ENCODE measurements around the gene RC3H2.

Gene RC3H2

DNA sequence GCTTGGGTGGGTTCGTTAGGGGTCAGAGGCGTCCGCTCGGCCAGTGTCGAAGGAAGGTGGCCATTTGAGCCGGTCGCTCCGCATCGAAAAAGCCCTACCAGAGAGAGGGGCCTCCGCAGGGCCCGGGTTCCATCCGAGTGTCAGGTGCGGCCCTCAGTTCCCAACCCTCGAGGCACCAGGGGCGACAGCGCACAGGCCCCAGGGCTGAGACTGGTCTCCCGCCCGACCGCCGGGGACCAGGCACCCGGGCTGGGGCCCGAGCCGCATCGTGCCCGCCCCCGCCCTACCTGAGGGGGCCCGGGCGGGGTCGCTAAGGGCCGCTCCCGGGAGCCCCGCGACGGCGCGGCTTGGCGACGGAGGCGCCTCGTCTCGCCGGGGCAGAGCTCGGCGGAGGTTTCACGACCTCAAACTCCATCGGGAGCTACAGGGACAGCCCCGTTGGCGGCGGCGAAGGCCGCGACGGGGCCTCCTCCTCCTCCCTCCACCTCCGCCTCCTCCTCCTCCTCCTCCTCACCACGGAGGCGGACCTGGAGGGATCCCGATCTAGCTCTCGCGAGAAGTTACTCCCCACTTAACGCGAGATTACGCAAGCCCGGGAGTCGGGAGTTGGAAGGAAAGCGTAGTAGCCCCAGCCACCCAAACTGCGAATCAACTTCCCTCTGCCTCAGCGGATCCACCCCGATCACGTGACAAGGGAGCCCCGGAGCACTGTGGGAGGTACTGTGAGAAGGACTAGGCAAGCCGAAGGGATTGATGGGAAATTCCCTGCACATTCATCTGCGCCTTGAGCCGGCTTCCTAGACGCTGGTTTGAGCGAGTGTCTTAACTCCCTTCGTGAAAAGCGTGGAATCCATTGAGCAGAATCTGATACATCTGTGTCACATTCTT, at the start of gene RC3H2 (continued):
- no peak for TF ChIP-seq ZNF560 (tag by site-specific recombination; IDR thresholded peaks at IDR 0.05; ENCODE audit: borderline replicate concordance)
- TF ChIP-seq ZNF354C (tag by site-specific recombination; IDR thresholded peaks at IDR 0.05; ENCODE audit: borderline replicate concordance, low read depth), result no peak
- peak; percentile 48 for TF ChIP-seq SP7 (tag by site-specific recombination; IDR thresholded peaks at IDR 0.05)
- TF ChIP-seq, protein P1, sequence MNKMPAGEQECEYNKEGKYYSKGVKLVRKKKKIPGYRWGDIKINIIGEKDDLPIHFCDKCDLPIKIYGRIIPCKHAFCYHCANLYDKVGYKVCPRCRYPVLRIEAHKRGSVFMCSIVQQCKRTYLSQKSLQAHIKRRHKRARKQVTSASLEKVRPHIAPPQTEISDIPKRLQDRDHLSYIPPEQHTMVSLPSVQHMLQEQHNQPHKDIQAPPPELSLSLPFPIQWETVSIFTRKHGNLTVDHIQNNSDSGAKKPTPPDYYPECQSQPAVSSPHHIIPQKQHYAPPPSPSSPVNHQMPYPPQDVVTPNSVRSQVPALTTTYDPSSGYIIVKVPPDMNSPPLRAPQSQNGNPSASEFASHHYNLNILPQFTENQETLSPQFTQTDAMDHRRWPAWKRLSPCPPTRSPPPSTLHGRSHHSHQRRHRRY (tag by site-specific recombination; IDR thresholded peaks at IDR 0.05), result no peak
- no peak for TF ChIP-seq ZNF350 (tag by site-specific recombination; IDR thresholded peaks at IDR 0.05)
- TF ChIP-seq SETDB1 (IDR thresholded peaks at IDR 0.05; ENCODE audit: insufficient read length, low read length), result no peak
- no peak for TF ChIP-seq ZNF175 (tag by site-specific recombination; IDR thresholded peaks at IDR 0.05)
- no peak for TF ChIP-seq FEZF1 (tag by site-specific recombination; IDR thresholded peaks at IDR 0.05)
- TF ChIP-seq, protein P2, sequence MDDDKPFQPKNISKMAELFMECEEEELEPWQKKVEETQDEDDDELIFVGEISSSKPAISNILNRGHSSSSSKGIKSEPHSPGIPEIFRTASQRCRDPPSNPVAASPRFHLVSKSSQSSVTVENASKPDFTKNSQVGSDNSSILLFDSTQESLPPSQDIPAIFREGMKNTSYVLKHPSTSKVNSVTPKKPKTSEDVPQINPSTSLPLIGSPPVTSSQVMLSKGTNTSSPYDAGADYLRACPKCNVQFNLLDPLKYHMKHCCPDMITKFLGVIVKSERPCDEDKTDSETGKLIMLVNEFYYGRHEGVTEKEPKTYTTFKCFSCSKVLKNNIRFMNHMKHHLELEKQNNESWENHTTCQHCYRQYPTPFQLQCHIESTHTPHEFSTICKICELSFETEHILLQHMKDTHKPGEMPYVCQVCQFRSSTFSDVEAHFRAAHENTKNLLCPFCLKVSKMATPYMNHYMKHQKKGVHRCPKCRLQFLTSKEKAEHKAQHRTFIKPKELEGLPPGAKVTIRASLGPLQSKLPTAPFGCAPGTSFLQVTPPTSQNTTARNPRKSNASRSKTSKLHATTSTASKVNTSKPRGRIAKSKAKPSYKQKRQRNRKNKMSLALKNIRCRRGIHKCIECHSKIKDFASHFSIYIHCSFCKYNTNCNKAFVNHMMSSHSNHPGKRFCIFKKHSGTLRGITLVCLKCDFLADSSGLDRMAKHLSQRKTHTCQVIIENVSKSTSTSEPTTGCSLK (tag by site-specific recombination; IDR thresholded peaks at IDR 0.05), result no peak
- TF ChIP-seq MZF1 (tag by site-specific recombination; IDR thresholded peaks at IDR 0.05; ENCODE audit: borderline replicate concordance), result no peak
- peak; percentile 80 for TF ChIP-seq ZBTB17 (tag by site-specific recombination; IDR thresholded peaks at IDR 0.05)
- no peak for TF ChIP-seq ZNF768 (tag by site-specific recombination; IDR thresholded peaks at IDR 0.05)
- TF ChIP-seq ZNF239 (tag by site-specific recombination; IDR thresholded peaks at IDR 0.05), result no peak
- TF ChIP-seq GLIS2 (tag by site-specific recombination; IDR thresholded peaks at IDR 0.05), result no peak; the same call in 1 of the 2 replicates
- no peak for TF ChIP-seq ZNF521 (tag by site-specific recombination; IDR thresholded peaks at IDR 0.05)
- TF ChIP-seq ZNF76 (tag by site-specific recombination; IDR thresholded peaks at IDR 0.05; ENCODE audit: borderline replicate concordance, low read depth), result peak; percentile 95
- TF ChIP-seq ZNF214 (tag by site-specific recombination; IDR thresholded peaks at IDR 0.05; ENCODE audit: borderline replicate concordance), result no peak
- TF ChIP-seq ZEB2 (tag by site-specific recombination; IDR thresholded peaks at IDR 0.05), result peak; percentile 39
- 0 out of 2 replicates have a peak, but pooled peaks have one; percentile 40 for TF ChIP-seq KLF9 (tag by site-specific recombination; IDR thresholded peaks at IDR 0.05; ENCODE audit: low read depth)
- no peak for TF ChIP-seq ZNF792 (tag by site-specific recombination; IDR thresholded peaks at IDR 0.05)
- TF ChIP-seq ZNF174 (tag by site-specific recombination; IDR thresholded peaks at IDR 0.05), result no peak
- TF ChIP-seq, protein P3, sequence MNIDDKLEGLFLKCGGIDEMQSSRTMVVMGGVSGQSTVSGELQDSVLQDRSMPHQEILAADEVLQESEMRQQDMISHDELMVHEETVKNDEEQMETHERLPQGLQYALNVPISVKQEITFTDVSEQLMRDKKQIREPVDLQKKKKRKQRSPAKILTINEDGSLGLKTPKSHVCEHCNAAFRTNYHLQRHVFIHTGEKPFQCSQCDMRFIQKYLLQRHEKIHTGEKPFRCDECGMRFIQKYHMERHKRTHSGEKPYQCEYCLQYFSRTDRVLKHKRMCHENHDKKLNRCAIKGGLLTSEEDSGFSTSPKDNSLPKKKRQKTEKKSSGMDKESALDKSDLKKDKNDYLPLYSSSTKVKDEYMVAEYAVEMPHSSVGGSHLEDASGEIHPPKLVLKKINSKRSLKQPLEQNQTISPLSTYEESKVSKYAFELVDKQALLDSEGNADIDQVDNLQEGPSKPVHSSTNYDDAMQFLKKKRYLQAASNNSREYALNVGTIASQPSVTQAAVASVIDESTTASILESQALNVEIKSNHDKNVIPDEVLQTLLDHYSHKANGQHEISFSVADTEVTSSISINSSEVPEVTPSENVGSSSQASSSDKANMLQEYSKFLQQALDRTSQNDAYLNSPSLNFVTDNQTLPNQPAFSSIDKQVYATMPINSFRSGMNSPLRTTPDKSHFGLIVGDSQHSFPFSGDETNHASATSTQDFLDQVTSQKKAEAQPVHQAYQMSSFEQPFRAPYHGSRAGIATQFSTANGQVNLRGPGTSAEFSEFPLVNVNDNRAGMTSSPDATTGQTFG (tag by site-specific recombination; IDR thresholded peaks at IDR 0.05; ENCODE audit: borderline replicate concordance), result no peak
- no peak for TF ChIP-seq ZFP3 (tag by site-specific recombination; IDR thresholded peaks at IDR 0.05; ENCODE audit: low read depth)
- no peak for TF ChIP-seq ZNF707 (tag by site-specific recombination; IDR thresholded peaks at IDR 0.05)
- TF ChIP-seq, protein P4, sequence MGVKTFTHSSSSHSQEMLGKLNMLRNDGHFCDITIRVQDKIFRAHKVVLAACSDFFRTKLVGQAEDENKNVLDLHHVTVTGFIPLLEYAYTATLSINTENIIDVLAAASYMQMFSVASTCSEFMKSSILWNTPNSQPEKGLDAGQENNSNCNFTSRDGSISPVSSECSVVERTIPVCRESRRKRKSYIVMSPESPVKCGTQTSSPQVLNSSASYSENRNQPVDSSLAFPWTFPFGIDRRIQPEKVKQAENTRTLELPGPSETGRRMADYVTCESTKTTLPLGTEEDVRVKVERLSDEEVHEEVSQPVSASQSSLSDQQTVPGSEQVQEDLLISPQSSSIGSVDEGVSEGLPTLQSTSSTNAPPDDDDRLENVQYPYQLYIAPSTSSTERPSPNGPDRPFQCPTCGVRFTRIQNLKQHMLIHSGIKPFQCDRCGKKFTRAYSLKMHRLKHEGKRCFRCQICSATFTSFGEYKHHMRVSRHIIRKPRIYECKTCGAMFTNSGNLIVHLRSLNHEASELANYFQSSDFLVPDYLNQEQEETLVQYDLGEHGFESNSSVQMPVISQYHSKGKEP (tag by site-specific recombination; IDR thresholded peaks at IDR 0.05), result no peak
- TF ChIP-seq, protein P5, sequence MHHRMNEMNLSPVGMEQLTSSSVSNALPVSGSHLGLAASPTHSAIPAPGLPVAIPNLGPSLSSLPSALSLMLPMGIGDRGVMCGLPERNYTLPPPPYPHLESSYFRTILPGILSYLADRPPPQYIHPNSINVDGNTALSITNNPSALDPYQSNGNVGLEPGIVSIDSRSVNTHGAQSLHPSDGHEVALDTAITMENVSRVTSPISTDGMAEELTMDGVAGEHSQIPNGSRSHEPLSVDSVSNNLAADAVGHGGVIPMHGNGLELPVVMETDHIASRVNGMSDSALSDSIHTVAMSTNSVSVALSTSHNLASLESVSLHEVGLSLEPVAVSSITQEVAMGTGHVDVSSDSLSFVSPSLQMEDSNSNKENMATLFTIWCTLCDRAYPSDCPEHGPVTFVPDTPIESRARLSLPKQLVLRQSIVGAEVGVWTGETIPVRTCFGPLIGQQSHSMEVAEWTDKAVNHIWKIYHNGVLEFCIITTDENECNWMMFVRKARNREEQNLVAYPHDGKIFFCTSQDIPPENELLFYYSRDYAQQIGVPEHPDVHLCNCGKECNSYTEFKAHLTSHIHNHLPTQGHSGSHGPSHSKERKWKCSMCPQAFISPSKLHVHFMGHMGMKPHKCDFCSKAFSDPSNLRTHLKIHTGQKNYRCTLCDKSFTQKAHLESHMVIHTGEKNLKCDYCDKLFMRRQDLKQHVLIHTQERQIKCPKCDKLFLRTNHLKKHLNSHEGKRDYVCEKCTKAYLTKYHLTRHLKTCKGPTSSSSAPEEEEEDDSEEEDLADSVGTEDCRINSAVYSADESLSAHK (tag by site-specific recombination; IDR thresholded peaks at IDR 0.05), result no peak
- TF ChIP-seq ZNF423 (tag by site-specific recombination; IDR thresholded peaks at IDR 0.05), result no peak
